Activated naive CD8-positive, alpha-beta T cell treated with anti-CD3 and anti-CD28 coated beads, Interleukin-2, amount 10 ng/mL, durations not matched to agents 7 days and 5 days (primary cell): ENCODE results near the gene PTK7. TPM values are rescaled to one million over a fixed set of nuclear protein-coding genes. Genes with fewer than 3 reads are reported as not detected.
"Not testable (repeated sequence)": the region's sequence is repeated elsewhere in the genome, so short reads cannot be mapped to it uniquely, and the experiment has no call there.

Experiments
- ATAC-seq: fragments of 150-1000 bp; cut with Tn5 transposase; one replicate; pipeline ENCODE4 v1.10.0; 2021; ENCODE audit warnings: low read depth, moderate library complexity
- POLR2A ChIA-PET: fragments of 350-600 bp; sonication (Branson Sonifier 250); formaldehyde crosslinking; loops from one replicate; lab custom pipeline; 2021; ENCODE audit warnings: antibody characterized with exemption; lab: Charles Lee
- DNase-seq: peaks from one replicate; pipeline ENCODE4 v3.0.0; 2021
- H3K27ac Mint-ChIP-seq: one replicate; pipeline ENCODE4 v1.8.0; 2022; ENCODE audit warnings: mild to moderate bottlenecking, mixed read lengths
- H3K27me3 Mint-ChIP-seq: one replicate; pipeline ENCODE4 v1.8.0; 2022; ENCODE audit warnings: mild to moderate bottlenecking, moderate library complexity, mixed read lengths
- H3K36me3 Mint-ChIP-seq: one replicate; pipeline ENCODE4 v1.8.0; 2021; ENCODE audit warnings: mild to moderate bottlenecking, mixed read lengths
- H3K4me1 Mint-ChIP-seq: one replicate; pipeline ENCODE4 v1.8.0; 2021; ENCODE audit warnings: mixed read lengths
- H3K4me3 Mint-ChIP-seq: one replicate; pipeline ENCODE4 v1.8.0; 2022; ENCODE audit warnings: mild to moderate bottlenecking, moderate library complexity, mixed read lengths
- H3K9me3 Mint-ChIP-seq: one replicate; pipeline ENCODE4 v1.8.0; 2021; ENCODE audit warnings: mixed read lengths
- total RNA-seq, 2 experiments: library from RNA; stranded (reverse); gene quantifications; one replicate each; pipeline ENCODE4 v1.2.3, GENCODE V29; 2021

The PTK7 gene
- total RNA-seq, 2 experiments from 2014 or later: 1.4 to 1.9 TPM

DNA sequence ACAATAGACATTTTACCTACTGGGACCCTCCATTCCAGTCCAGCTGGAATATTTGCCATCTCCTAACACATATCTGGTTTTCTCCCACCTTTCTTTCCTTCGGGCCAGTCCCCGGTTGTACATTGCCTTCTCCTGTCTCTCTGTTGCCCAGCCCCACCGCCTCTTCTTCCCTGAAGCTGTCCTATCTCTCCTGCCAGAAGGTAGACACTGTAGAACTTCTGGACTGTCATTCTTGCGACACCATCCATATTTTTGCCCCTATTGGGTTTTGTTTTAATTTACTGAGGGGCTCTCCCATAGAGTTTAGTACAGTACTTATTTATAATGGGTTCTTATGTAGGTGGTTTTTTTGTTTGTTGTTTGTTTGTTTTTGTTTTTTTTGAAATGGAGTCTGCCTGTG lies 4.9 kb downstream of the PTK7 start:
- Mint-ChIP-seq H3K27ac (no peak overlapping the region), H3K36me3 (no peaks in the 10 kb centered on the region), H3K9me3 (no peaks in the 10 kb centered on the region), H3K27me3 (peaks cover 34% of the 10 kb centered on the region), H3K4me3 (no peak overlapping the region), H3K4me1 (no peaks in the 10 kb centered on the region)
- no peak for DNase-seq
- ATAC-seq: no peak
- POLR2A ChIA-PET: no interaction called here

GRCh38 chr6:43081922-43082321 lies 5.8 kb downstream of the PTK7 start:
- ATAC-seq, H3K4me1 Mint-ChIP-seq, H3K4me3 Mint-ChIP-seq, POLR2A ChIA-PET, H3K36me3 Mint-ChIP-seq, H3K27ac Mint-ChIP-seq, DNase-seq, H3K9me3 Mint-ChIP-seq: not testable (repeated sequence)
- H3K27me3 Mint-ChIP-seq: peaks cover 30% of the 10 kb centered on the region

- Mint-ChIP-seq H3K9me3 (no peaks in the 10 kb centered on the region), H3K4me3 (no peak overlapping the region), H3K36me3 (no peaks in the 10 kb centered on the region), H3K27ac (no peak overlapping the region), H3K27me3 (peaks cover 23% of the 10 kb centered on the region), H3K4me1 (no peaks in the 10 kb centered on the region)
- POLR2A ChIA-PET: interaction anchor here (0.8 kb wide), 1 partner anchor 104 kb away, joined by 3 read pairs; the partner anchor contains the start of gene PEX6
- DNase-seq (no peak), ATAC-seq (no peak)
These were observed 6.9 kb downstream of the PTK7 start for GRCh38 chr6:43082806-43083655.

DNA sequence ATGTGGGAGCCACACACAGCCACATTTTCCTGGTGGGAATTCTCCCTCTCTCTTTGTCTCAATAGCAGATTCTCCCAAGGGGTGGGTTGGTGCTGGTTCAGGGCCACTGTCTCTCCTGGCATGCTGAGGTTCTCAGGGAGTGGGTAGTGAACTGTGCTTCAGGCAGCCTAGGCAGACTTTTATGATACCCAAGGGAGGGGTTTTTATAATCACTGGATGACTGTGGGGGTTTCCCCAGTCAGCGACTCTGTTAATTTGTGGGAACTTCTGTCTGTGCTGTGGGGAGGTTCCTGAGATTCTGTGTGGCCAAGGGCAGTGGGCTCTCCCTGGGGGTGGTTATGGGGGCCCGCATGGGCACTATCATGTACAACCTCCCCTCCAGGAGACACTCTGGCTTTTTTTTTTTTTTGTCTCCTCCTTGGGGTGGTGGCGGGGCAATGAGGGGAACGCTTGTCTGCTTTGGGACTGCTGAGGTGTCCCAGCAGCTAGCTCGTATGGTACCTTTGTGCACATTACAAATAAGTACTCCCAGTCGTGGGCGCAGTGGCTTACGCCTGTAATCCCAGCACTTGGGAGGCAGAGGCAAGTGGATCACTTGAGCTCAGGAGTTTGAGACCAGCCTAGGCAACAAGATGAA lies 10.0 kb downstream of the PTK7 start:
- ATAC-seq (no peak), DNase-seq (no peak)
- H3K27me3 Mint-ChIP-seq: peaks cover 11% of the 10 kb centered on the region
- H3K4me3 Mint-ChIP-seq: no peak overlapping the region
- H3K27ac Mint-ChIP-seq: no peak overlapping the region
- H3K9me3 Mint-ChIP-seq: no peaks in the 10 kb centered on the region
- no peaks in the 10 kb centered on the region for H3K4me1 Mint-ChIP-seq
- H3K36me3 Mint-ChIP-seq: no peaks in the 10 kb centered on the region
- POLR2A ChIA-PET: no interaction called here

DNA sequence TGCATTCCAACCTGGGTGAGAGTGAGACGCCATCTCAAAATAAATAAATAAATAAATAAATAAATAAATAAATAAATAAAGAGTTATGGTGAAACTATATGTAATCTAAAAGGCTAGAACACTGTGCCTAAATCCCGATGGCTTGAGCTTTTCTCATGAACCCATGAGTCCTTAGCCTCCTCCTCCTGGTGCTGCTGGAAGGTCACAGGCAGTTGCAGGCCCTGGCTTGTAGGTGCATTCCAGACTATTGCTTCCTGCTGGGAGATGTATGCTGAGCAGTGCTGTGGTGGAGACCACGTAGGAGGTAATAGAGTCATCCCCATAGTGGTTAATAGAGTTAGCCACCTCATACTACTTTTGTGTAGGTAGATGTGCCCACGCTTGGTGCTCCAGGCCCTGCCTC lies 12.5 kb downstream of the PTK7 start:
- POLR2A ChIA-PET: no interaction called here
- Mint-ChIP-seq H3K9me3 (no peaks in the 10 kb centered on the region), H3K4me3 (no peak overlapping the region), H3K27me3 (peaks cover 6% of the 10 kb centered on the region), H3K27ac (no peak overlapping the region), H3K36me3 (no peaks in the 10 kb centered on the region), H3K4me1 (peaks cover 10% of the 10 kb centered on the region)
- DNase-seq (no peak), ATAC-seq (no peak)

- Mint-ChIP-seq H3K4me3 (no peak overlapping the region), H3K27me3 (peaks cover 6% of the 10 kb centered on the region), H3K9me3 (no peaks in the 10 kb centered on the region), H3K27ac (no peak overlapping the region), H3K36me3 (no peaks in the 10 kb centered on the region), H3K4me1 (peaks cover 14% of the 10 kb centered on the region)
- ATAC-seq (no peak), DNase-seq (no peak)
- POLR2A ChIA-PET: no interaction called here
These were observed 13.4 kb downstream of the PTK7 start for GRCh38 chr6:43089467-43089866.

DNA sequence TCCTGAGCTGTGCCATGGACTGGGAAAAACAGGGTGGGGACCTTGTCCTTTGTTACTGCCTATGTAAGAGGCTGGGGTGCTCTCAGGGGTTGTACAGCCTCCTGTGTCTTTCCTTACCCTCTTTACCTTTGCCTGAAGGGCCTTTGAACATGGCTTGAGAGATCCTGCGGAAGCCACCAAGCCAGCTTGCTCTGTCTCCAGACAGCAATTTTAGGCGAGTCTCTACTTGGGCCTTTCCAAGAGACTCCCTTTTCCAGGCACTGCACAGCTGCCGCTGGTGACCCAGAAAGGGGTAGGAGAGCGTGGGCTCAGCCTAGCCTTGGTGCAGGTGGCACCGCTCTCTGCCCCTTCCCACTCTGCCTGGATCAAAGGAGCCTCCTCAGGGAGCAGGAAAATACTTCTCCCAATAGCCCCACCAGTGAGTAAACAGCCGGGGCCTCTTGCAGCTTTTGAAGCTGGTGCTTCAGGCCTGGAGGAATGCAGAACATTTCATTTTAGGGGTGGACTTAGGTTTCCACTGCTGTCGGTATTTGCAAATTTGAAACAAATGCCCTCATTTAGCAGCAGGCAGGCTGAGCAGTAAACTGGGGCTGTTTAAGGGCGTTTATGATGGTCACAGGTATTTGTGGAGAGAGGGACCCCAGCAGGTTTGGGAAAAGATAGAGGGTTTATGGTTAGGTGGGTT lies 13.9 kb downstream of the PTK7 start:
- no peak overlapping the region for H3K4me3 Mint-ChIP-seq
- no peak overlapping the region for H3K27ac Mint-ChIP-seq
- ATAC-seq (no peak), DNase-seq (no peak)
- peaks cover 6% of the 10 kb centered on the region for H3K27me3 Mint-ChIP-seq
- H3K4me1 Mint-ChIP-seq: peaks cover 14% of the 10 kb centered on the region
- POLR2A ChIA-PET: no interaction called here
- no peaks in the 10 kb centered on the region for H3K36me3 Mint-ChIP-seq
- H3K9me3 Mint-ChIP-seq: no peaks in the 10 kb centered on the region

- POLR2A ChIA-PET: interaction anchor here (0.6 kb wide), 1 partner anchor 267 kb away, joined by 3 read pairs; no protein-coding TSS in a partner anchor
- no peaks in the 10 kb centered on the region for H3K9me3 Mint-ChIP-seq
- peaks cover 14% of the 10 kb centered on the region for H3K4me1 Mint-ChIP-seq
- ATAC-seq (no peak), DNase-seq (no peak)
- H3K36me3 Mint-ChIP-seq: no peaks in the 10 kb centered on the region
- no peak overlapping the region for H3K4me3 Mint-ChIP-seq
- no peak overlapping the region for H3K27ac Mint-ChIP-seq
- peaks cover 6% of the 10 kb centered on the region for H3K27me3 Mint-ChIP-seq
These were observed 14.4 kb downstream of the PTK7 start for GRCh38 chr6:43090559-43090956.

DNA sequence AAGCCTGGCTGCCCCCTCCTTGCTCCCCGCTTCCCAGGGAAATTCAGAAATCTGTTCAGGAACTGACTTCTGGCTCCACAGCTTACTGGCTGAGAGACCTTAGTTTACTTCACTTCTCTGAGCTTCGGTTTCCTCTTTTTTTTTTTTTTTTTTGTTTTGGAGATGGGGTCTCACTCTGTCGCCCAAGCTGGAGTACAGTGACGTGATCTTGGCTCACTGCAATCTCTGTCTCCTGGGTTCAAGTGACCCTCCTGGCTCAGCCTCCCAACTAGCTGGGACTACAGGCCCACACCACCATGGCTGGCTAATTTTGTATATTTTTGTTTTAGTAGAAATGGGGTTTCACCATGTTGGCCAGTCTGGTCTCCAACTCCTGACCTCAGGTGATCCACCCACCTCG lies 14.9 kb downstream of the PTK7 start:
- Mint-ChIP-seq H3K27ac (no peak overlapping the region), H3K36me3 (no peaks in the 10 kb centered on the region), H3K4me1 (peaks cover 15% of the 10 kb centered on the region), H3K27me3 (peaks cover 6% of the 10 kb centered on the region), H3K9me3 (no peaks in the 10 kb centered on the region), H3K4me3 (no peak overlapping the region)
- POLR2A ChIA-PET: interaction anchor here (0.6 kb wide), 1 partner anchor 267 kb away, joined by 3 read pairs; no protein-coding TSS in a partner anchor
- no peak for ATAC-seq
- no peak for DNase-seq

- Mint-ChIP-seq H3K9me3 (no peaks in the 10 kb centered on the region), H3K27ac (no peak overlapping the region), H3K4me3 (no peak overlapping the region), H3K4me1 (peaks cover 15% of the 10 kb centered on the region), H3K36me3 (no peaks in the 10 kb centered on the region), H3K27me3 (peaks cover 6% of the 10 kb centered on the region)
- ATAC-seq (no peak), DNase-seq (no peak)
- POLR2A ChIA-PET: no interaction called here
These were observed 15.4 kb downstream of the PTK7 start for GRCh38 chr6:43091436-43091991.

GRCh38 chr6:43092635-43093034 lies 16.5 kb downstream of the PTK7 start:
- Mint-ChIP-seq H3K27me3 (peaks cover 5% of the 10 kb centered on the region), H3K4me1 (peaks cover 15% of the 10 kb centered on the region), H3K27ac (no peak overlapping the region), H3K9me3 (no peaks in the 10 kb centered on the region), H3K4me3 (no peak overlapping the region), H3K36me3 (no peaks in the 10 kb centered on the region)
- ATAC-seq (no peak), DNase-seq (no peak)
- POLR2A ChIA-PET: no interaction called here

GRCh38 chr6:43093436-43094289 lies 17.5 kb downstream of the PTK7 start:
- Mint-ChIP-seq H3K36me3 (no peaks in the 10 kb centered on the region), H3K27ac (no peak overlapping the region), H3K4me3 (no peak overlapping the region), H3K27me3 (peaks cover 7% of the 10 kb centered on the region), H3K9me3 (no peaks in the 10 kb centered on the region), H3K4me1 (peaks cover 15% of the 10 kb centered on the region)
- POLR2A ChIA-PET: no interaction called here
- no peak for DNase-seq
- peak; percentile 18 for ATAC-seq
